Activated effector memory CD4-positive, alpha-beta T cell treated with Interleukin-2 at 50 U/mL for 16 hours (primary cell): ENCODE results near the gene TMEM272.
"Not testable (repeated sequence)": the region's sequence is repeated elsewhere in the genome, so short reads cannot be mapped to it uniquely, and the experiment has no call there.

Source experiments
- DNase-seq: peaks from one replicate; pipeline ENCODE4 v3.0.0-alpha.2; 2020

The TMEM272 gene

DNA sequence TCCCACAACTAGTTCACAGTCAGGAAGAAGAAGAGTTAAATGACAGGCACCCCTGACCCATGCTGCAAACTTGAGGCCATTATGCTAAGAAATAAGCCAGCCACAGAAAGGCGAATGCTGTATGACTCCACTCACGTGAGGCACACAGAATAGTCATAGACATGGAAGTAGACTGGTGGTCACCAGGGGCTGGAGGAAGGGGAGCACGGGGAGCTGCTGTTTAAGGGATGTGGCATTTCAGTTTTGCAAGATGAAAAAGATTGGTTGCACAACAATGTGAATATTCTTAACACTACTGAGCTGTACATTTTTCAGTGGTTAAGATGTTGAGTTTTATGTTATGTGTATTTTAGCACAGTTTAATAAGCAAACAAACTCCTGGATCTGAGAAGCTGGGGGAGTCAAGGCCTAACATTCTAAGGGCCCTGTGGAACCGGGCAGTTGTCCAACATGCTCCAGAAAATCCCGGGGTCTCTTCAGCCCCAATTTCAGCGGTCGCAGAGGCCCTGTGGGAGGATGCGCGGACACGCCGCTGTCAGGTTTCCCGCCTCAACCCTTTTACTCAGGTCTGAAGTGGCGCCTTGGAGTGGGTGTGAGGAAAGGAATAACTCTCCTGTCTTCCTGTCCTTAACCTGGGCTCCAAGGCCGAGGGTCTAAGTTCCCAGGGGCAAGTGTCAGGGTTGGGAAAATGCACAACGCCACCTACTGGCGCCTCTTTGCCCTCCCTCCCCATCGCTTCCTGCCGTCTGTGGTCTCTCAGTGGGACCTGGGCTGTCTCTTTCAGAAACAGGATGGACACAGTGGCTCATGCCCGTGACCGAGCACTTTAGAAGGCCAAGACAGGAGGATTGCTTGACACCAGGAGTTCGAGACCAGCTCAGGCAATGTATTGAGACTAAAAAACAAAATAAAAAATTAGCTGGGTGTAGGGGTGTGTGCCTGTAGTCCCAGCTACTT is 4.4 kb upstream of the TMEM272 start:
- DNase-seq = peak; percentile 10

- no peak for DNase-seq
These were observed 3.7 kb upstream of the TMEM272 start for GRCh38 chr13:51848674-51849073.

DNA sequence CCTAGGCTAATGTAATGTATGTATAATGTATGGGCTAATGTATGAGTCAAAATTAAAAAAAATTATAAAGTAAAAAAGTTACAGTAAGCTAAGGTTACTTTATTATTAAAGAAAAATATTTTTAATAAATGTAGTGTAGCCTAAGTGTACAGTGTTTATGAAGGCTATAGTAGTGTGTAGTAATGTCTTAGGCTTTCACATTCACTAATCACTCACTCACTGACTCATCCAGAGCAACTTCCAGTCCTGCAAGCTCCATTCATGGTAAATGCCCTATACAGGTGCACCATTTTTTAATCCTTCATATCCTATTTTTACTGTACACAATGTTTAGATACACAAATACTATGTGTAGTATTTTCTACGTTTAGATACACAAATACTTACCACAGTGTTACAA is 1.8 kb upstream of the TMEM272 start:
- no peak for DNase-seq

DNA sequence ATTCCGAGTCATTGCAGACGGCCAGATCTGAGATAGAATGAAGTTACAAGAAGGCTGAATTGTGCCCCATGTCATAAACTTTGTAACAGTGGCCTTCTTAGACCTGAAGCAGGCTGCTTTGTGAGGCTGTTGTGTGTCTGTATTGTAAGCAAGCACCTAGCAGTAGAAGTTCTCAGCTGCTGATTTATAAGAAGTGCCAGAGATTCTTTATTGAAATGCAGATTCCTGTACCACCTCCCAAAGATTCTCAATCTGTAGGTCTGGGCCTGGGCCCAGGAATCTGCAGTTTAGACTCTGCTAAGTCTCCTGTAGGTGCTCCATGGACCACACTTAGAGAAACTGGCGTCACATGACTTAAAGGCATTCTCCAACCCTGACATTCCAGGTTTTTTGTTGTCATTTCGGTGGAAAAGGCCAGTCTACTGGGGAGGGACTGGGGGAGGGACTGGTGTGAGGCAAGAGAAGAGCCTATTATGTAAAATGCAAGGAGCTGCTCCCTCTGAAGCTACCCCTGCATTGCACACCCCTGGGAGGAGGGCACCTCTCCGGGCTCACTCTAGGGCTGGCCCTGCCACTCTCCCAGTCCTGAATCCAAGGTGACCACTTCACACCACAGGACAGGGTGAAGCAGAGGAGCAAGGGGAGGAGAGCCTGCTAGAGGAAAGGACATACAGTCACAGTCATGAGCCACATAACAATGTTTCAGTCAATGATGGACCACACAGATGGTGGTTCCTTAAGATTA is 769 bp upstream of the TMEM272 start:
- DNase-seq = no peak

DNA sequence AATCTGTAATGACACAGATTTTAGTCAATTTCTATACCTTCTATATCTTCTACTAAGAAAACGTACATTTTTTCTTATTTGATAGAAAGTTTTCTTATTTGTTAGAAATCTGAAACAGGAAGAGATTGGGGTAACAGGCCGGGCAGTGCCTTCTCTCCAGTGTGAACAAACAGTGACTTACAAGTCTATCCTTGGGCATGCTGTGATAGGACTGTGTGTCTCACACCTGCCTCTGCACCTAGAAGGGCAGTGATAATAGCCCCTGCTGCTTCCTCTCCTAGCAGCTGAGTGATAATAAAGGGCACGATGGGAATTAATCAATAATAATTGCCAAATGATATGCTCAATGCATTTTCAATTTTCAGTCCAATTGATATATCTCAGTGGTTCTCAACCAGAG is 1.4 kb downstream of the TMEM272 start:
- DNase-seq = no peak

GRCh38 chr13:51841732-51842131 is 3.2 kb downstream of the TMEM272 start:
- DNase-seq = no peak

DNA sequence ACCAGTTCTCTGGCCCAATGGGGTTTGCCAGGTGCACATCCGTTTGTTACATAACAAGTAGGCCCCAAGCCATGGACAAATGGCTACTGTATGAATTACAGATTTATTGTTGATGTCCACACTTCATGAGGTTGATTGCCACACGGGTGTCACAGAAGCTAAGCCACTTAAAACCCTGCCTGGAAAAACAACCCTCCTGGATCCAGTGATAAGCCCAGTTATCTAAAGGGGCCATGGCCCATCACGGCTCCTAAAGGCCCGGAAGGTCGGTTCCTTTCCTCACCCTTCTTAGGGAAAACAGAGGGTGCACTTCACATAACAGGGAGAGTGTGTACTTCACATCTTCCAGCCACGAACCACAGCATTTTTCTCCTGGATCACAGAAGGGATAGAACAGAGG is 4.1 kb downstream of the TMEM272 start:
- no peak for DNase-seq

DNA sequence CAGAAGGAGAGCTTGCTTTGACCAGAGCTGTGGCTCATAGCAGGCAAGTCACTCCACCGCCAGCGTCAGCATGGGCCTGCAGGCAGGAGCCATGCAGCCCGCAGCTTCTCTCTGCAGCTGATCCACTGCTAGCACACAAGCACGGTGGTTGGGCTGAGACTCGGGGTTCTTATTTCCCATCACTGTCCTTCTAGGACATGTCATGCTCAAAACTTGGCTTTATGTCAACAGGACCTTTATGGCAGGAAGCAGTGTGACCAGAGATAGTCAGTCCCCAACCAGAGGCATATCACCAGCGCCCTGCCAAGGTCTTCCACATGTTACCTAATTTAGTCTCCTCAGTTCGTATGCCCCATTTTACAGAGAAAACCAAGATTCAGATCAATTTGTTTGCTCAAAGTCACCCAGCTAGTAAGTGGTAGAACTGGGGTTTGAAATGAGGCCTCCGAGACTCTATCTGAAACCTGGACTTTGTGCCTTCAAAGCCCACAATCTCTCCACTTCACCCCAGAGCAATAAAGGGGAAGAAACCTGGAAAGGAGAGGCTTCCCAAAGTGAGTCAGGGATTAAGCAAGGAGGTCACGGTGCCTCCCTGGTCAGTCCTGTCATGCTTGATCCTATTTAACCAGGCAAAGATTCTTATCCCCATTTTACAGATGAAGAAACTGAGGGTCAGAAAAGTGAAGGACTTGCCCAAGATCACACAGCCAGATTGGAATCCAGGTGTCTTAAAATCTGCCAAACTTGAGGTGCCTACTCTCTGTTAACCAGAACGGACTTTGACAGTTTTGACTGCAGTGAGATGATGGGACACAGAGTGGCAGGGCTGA is 5.1 kb downstream of the TMEM272 start:
- no peak for DNase-seq

- no peak for DNase-seq
These were observed 6.6 kb downstream of the TMEM272 start for GRCh38 chr13:51838240-51838846.

DNA sequence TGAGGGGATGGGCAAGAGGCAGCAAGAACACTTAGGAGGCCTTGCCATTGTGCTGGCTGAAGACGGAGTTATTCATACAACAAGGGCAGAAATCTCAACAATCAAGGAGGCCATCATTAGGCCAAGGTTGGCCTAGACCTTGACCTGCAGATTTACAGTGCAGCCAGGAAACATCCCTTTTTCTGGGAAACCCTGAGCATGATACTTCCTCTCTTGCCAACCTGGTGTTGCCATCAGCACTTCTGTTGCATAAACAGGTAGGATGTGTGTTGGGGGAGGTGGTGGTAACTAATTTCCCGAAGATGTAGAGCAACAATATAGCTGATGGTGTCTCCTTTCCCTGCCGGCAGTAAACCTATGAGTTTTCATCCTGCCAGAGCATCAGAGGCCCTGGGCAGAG is 8.0 kb downstream of the TMEM272 start:
- no peak for DNase-seq

DNA sequence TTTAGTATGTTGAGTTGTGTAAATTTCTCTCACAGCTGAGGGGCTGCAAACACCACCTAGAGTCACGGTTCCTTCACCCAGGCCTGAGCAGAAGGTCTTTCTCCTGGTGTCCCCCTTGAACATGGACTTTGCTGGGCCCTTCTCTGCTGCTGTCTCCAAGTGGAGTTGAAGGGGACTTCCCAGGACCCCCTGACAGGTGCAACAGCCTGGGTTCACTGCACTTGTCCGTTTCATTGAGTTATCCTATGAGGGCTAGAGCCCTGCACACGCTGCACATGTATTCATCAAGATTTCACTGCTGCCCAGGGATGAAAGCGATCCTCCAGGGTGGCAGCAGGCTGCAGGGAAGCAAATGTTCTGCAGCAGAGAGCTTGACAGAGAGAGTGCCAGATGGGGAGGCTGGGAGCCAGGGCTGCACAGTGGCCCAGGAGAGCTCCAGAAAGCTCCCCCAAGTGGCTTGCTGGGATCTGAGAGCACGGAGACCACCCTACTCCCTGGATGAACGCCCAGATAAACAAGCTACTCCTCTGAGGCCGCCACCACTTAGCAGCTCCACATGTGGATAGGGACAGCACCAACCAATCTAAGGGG is 10.3 kb downstream of the TMEM272 start:
- DNase-seq = no peak

DNA sequence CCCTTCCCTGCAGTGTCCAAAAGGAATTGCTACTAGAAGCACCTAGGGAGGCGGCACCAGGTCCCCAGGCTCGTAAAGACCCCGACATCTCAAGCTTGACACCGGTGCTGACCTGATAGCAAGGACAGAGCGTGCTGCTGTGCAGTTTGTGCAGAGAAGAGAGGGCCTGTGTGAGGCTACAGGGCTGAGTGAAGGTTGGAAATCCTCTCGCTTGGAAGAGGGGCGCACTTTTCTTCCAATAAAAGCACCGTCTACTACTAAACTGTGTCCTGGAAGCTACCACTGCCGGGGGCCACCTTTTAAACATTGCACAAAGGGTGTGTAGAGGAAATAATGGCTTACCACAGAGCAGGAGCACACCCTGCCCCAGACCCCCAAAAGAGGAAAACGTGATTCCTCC is 11.0 kb downstream of the TMEM272 start:
- DNase-seq = no peak

GRCh38 chr13:51832471-51833152 is 12.4 kb downstream of the TMEM272 start:
- DNase-seq = no peak

- DNase-seq = no peak
These were observed 13.5 kb downstream of the TMEM272 start for GRCh38 chr13:51831519-51831918.

DNA sequence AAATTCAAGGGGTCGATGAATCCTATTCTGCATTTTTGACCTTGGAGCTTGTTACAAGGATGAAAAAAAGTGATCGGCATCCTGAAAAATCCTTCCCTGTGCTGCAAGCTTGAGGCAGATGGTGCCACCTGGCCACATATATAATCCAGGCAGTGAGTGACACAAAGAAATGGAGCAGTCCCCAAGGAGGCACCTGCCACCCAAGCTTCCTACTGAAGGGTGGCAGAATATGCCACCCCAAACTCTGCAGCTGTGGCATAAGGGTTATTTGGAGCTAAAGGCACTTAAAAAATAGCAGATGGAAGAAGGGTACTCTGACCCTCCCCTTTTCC is 15.4 kb downstream of the TMEM272 start:
- DNase-seq = no peak

DNA sequence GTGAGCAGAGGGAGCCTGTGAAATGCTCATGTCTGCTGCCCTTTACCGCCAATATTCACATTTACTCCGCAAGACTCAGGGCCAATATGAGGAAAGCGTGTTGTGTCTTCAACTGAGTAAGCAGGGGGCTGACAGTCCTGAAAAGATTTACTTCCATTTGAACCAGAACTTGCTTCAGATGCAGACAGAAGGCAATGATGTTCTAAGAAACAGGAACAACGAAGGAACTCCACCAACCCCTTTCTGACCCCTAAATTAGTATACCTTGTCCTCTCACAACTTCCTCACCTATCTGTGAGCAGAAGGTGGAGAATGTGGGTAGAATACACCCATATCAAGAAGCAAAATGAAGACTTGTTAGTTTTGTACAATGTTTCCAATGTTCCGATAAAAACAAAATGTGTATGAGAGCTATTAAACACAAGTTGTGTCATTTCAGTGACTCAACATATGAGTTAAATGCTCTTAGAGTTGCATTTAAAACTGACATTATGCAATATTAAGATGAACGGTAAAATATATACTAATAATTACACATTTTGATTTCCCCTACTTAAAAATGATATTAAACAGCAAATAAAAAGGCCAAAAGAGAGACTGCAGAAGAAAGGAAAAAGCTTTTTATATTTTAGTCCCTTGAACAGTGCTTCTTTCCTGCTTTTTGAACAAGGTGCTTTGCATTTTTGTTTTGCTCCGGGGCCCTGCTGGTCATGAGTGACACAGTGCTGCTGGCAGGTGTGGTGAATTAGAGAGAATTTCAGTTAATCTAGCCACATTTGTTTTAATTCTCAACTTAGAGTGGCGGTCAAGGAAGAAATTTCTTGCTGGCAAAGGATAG is 16.0 kb downstream of the TMEM272 start:
- DNase-seq = no peak

- no peak for DNase-seq
These were observed 17.7 kb downstream of the TMEM272 start for GRCh38 chr13:51827254-51827653.

DNA sequence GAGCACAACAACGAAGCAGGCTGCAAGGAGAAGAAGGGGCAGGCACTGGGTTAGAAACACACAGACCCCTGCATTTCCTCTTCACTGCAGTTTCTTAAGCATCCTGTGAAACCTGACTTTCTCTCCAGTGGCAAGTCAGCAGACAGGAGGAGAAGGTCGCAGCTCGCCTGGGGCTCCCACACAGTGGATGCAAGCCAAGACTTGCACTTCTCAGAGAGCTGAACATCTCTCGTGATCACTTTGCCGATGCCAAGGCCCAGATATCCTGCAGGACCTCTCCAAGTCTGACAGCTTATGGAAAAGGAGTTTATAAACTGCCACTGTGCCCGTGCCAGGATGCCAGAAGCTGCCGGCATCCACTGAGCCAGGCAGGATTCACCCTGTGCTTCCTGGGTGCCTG is 18.4 kb downstream of the TMEM272 start:
- no peak for DNase-seq

GRCh38 chr13:51825681-51826254 is 19.2 kb downstream of the TMEM272 start:
- DNase-seq = no peak

- no peak for DNase-seq
These were observed 19.8 kb downstream of the TMEM272 start for GRCh38 chr13:51825165-51825592.

DNA sequence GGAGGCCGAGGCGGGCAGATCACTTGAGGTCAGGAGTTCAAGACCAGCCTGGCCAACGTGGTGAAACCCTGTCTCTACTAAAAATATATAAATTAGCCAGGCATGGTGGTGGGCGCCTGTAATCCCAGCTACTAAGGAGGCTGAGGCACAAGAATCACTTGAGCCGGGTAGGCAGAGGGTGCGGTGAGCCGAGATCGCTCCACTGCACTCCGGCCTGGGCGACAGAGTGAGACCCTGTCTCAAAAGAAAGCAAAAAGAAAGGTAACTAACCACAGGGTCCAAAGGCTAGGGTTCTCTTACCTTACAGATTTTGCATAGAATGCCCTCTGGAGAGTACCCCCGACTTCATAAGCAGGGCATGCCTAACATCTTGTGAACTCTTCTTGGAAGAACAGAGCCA is 20.3 kb downstream of the TMEM272 start:
- not testable (repeated sequence) for DNase-seq
